Panc1 (cell line): ENCODE measurements around the gene UTF1.

Experiments
- POLR2AphosphoS5 ChIP-seq: IDR thresholded peaks from 2 replicates; pipeline ENCODE4 v1.6.1; 2012; ENCODE audit warnings: mild to moderate bottlenecking, low read depth, low read length, moderate library complexity
- SIN3A ChIP-seq: IDR thresholded peaks from 2 replicates; pipeline ENCODE4 v1.6.1; 2012; ENCODE audit warnings: low read depth, mild to moderate bottlenecking, low read length, moderate library complexity, borderline replicate concordance; ENCODE audit not compliant: insufficient read depth
- TF ChIP-seq, protein P1 (sequence below): fragments of 450-650 bp; IDR thresholded peaks from 2 replicates; pipeline ENCODE4 v1.5.1; 2017; ENCODE audit warnings: mild to moderate bottlenecking
- TF ChIP-seq, protein P2 (sequence below), 2 experiments: IDR thresholded peaks; 2 replicates each; pipeline ENCODE4 v1.6.1; 2011 to 2012; ENCODE audit warnings: low read depth in 2 of 2, control low read depth in 1 of 2, low read length in 1 of 2, mild to moderate bottlenecking in 1 of 2, moderate library complexity in 1 of 2; ENCODE audit not compliant: insufficient read depth in 1 of 2

DNA sequence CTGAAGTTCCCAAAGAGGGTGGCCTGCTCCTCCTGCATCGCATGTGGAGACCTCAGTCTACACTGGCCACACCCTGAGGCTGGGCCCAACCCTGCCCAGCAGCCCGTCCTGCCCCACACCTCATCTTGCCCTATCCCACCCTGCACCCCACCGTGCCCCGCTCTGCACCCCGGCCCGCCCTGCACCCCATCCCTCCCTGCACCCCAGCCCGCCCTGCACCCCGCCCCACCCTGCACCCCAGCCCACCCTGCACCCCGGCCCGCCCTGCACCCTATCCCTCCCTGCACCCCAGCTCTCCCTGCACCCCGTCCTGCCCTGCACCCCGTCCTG lies 22.2 kb downstream of the UTF1 start:
- TF ChIP-seq, protein P1, sequence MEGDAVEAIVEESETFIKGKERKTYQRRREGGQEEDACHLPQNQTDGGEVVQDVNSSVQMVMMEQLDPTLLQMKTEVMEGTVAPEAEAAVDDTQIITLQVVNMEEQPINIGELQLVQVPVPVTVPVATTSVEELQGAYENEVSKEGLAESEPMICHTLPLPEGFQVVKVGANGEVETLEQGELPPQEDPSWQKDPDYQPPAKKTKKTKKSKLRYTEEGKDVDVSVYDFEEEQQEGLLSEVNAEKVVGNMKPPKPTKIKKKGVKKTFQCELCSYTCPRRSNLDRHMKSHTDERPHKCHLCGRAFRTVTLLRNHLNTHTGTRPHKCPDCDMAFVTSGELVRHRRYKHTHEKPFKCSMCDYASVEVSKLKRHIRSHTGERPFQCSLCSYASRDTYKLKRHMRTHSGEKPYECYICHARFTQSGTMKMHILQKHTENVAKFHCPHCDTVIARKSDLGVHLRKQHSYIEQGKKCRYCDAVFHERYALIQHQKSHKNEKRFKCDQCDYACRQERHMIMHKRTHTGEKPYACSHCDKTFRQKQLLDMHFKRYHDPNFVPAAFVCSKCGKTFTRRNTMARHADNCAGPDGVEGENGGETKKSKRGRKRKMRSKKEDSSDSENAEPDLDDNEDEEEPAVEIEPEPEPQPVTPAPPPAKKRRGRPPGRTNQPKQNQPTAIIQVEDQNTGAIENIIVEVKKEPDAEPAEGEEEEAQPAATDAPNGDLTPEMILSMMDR: no peak
- TF ChIP-seq POLR2AphosphoS5 (no peak), SIN3A (no peak)
- TF ChIP-seq, protein P2, sequence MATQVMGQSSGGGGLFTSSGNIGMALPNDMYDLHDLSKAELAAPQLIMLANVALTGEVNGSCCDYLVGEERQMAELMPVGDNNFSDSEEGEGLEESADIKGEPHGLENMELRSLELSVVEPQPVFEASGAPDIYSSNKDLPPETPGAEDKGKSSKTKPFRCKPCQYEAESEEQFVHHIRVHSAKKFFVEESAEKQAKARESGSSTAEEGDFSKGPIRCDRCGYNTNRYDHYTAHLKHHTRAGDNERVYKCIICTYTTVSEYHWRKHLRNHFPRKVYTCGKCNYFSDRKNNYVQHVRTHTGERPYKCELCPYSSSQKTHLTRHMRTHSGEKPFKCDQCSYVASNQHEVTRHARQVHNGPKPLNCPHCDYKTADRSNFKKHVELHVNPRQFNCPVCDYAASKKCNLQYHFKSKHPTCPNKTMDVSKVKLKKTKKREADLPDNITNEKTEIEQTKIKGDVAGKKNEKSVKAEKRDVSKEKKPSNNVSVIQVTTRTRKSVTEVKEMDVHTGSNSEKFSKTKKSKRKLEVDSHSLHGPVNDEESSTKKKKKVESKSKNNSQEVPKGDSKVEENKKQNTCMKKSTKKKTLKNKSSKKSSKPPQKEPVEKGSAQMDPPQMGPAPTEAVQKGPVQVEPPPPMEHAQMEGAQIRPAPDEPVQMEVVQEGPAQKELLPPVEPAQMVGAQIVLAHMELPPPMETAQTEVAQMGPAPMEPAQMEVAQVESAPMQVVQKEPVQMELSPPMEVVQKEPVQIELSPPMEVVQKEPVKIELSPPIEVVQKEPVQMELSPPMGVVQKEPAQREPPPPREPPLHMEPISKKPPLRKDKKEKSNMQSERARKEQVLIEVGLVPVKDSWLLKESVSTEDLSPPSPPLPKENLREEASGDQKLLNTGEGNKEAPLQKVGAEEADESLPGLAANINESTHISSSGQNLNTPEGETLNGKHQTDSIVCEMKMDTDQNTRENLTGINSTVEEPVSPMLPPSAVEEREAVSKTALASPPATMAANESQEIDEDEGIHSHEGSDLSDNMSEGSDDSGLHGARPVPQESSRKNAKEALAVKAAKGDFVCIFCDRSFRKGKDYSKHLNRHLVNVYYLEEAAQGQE (IDR thresholded peaks at IDR 0.05; ENCODE audit: insufficient read depth in 1 of 2, low read depth in 2 of 2, low read length in 1 of 2): no peak
